HEK293T (cell line): ENCODE data around the gene ZNF613.

ENCODE experiments used
- BHLHE40 ChIP-seq: fragments of 450-650 bp; IDR thresholded peaks from 2 replicates; pipeline ENCODE4 v1.6.1; 2016; ENCODE audit warnings: mild to moderate bottlenecking, moderate library complexity, borderline replicate concordance
- FOXA1 ChIP-seq: fragments of 450-650 bp; IDR thresholded peaks from 2 replicates; pipeline ENCODE4 v1.6.1; 2016; ENCODE audit warnings: mild to moderate bottlenecking
- FOXM1 ChIP-seq: fragments of 450-650 bp; IDR thresholded peaks from 2 replicates; pipeline ENCODE4 v1.6.1; 2017; ENCODE audit warnings: mild to moderate bottlenecking, borderline replicate concordance
- LEF1 ChIP-seq: fragments of 450-650 bp; IDR thresholded peaks from 2 replicates; pipeline ENCODE4 v1.6.1; 2017; ENCODE audit warnings: mild to moderate bottlenecking, borderline replicate concordance
- NFRKB ChIP-seq: fragments of 450-650 bp; IDR thresholded peaks from 2 replicates; pipeline ENCODE4 v1.6.1; 2016; ENCODE audit warnings: mild to moderate bottlenecking, moderate library complexity
- SP1 ChIP-seq: fragments of 450-650 bp; IDR thresholded peaks from 2 replicates; pipeline ENCODE4 v1.6.1; 2017
- SUZ12 ChIP-seq: fragments of 450-650 bp; IDR thresholded peaks from 2 replicates; pipeline ENCODE4 v1.6.1; 2016; ENCODE audit warnings: mild to moderate bottlenecking

DNA sequence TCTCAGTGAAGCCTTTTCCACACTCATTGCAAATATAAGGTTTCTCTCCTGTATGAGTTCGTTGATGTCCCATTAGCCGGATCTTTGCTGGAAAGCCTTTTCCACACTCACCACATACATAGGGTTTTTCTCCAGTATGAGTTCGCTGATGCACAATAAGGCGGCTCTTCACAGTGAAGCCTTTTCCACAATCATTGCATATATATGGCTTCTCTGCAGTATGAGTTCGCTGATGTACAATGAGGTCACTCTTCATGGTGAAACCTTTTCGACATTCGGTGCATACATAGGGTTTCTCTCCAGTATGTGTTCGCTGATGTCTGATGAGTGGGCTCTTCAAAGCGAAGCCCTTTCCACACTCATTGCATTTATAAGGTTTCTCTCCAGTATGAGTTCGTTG is 66.2 kb downstream of the ZNF613 start:
- TF ChIP-seq FOXA1 = no peak
- TF ChIP-seq SP1 = no peak
- TF ChIP-seq SUZ12 = no peak
- TF ChIP-seq FOXM1 = no peak
- TF ChIP-seq BHLHE40 = no peak
- TF ChIP-seq NFRKB = no peak
- TF ChIP-seq LEF1 = no peak
